IMR-90 (cell line): ENCODE results near the gene KAZN.

Experiments
- CTCF ChIP-seq: conservative IDR thresholded peaks from 2 replicates; pipeline ENCODE4 v1.5.1; 2012; ENCODE audit warnings: mild to moderate bottlenecking, low read depth, low read length, improper control_type of control experiment
- FOS ChIP-seq: fragments of 150-350 bp; IDR thresholded peaks from 2 replicates; pipeline ENCODE4 v1.6.1; 2016; ENCODE audit warnings: low read depth, low read length
- MXI1 ChIP-seq: IDR thresholded peaks from 2 replicates; pipeline ENCODE4 v1.6.1; 2012; ENCODE audit warnings: low read depth, mild to moderate bottlenecking, low read length, moderate library complexity, borderline replicate concordance
- NFE2L2 ChIP-seq: fragments of 150-350 bp; IDR thresholded peaks from 2 replicates; pipeline ENCODE4 v1.6.1; 2016; ENCODE audit warnings: low read depth, mild to moderate bottlenecking, low read length
- POLR2A ChIP-seq: IDR thresholded peaks from 2 replicates; pipeline ENCODE4 v1.6.1; 2012; ENCODE audit warnings: mild to moderate bottlenecking, low read depth, low read length

- TF ChIP-seq CTCF (no peak), MXI1 (no peak), FOS (no peak), NFE2L2 (no peak), POLR2A (no peak)
These were observed 346.0 kb downstream of the KAZN start for GRCh38 chr1:14944471-14944985.
